Brain microvascular endothelial cell (primary cell): ENCODE results near the gene AFG1L.

Source experiments
- DNase-seq: peaks from one replicate; pipeline ENCODE4 v3.0.0-alpha.2; 2020
- H3K27ac ChIP-seq: fragments of 250-450 bp; sonication (Bioruptor Pico); 2 replicates; pipeline ENCODE4 v1.5.1; 2020; ENCODE audit warnings: mild to moderate bottlenecking, moderate library complexity
- H3K27me3 ChIP-seq: fragments of 250-450 bp; sonication (Bioruptor Pico); replicated peaks from 2 replicates; pipeline ENCODE4 v1.5.1; 2020; ENCODE audit warnings: mild to moderate bottlenecking
- H3K36me3 ChIP-seq: fragments of 250-450 bp; sonication (Bioruptor Pico); replicated peaks from 2 replicates; pipeline ENCODE4 v1.5.1; 2020; ENCODE audit warnings: mild to moderate bottlenecking
- H3K4me3 ChIP-seq: 2 replicates; pipeline ENCODE4 v1.5.1; 2011; ENCODE audit warnings: low read depth, mild to moderate bottlenecking, control low read depth, low read length, moderate library complexity
- in situ Hi-C: cut with HindIII; loops from 2 replicates; pipeline ENCODE4 v1.10.0; 2017; ENCODE audit warnings: low sequenced_read_pairs, low pct_ligation_motif_present
- TF ChIP-seq, protein P1 (sequence below): IDR thresholded peaks from 2 replicates; pipeline ENCODE4 v1.5.1; 2011; ENCODE audit warnings: low read depth, mild to moderate bottlenecking, moderate library complexity, low read length, control low read depth, inconsistent platforms; ENCODE audit errors: missing control alignments

Gene AFG1L

DNA sequence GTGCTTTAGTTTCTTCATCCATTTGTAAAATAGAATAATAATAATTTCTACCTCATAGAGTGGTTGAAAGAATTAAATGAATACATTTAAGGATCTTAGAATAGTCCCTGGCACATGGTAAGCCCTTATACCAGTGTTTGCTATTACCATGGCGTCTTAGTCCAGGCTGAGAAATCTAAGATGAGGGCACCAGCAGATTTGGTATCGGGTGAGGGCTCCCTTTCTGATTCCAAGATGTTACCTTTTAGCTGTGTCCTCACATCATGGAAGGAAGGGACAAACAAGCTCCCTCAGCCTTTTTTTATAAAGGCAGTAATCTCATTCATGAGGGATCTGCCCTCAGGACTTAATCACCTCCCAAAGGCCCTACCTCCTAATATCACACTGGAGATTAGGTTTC lies 141.9 kb downstream of the AFG1L start:
- no peaks in the 10 kb centered on the region for H3K27me3 ChIP-seq
- no peak for DNase-seq
- in situ Hi-C loops = no loop called here
- no peaks in the 10 kb centered on the region for H3K36me3 ChIP-seq
- H3K4me3 ChIP-seq = no peak overlapping the region
- TF ChIP-seq, protein P1, sequence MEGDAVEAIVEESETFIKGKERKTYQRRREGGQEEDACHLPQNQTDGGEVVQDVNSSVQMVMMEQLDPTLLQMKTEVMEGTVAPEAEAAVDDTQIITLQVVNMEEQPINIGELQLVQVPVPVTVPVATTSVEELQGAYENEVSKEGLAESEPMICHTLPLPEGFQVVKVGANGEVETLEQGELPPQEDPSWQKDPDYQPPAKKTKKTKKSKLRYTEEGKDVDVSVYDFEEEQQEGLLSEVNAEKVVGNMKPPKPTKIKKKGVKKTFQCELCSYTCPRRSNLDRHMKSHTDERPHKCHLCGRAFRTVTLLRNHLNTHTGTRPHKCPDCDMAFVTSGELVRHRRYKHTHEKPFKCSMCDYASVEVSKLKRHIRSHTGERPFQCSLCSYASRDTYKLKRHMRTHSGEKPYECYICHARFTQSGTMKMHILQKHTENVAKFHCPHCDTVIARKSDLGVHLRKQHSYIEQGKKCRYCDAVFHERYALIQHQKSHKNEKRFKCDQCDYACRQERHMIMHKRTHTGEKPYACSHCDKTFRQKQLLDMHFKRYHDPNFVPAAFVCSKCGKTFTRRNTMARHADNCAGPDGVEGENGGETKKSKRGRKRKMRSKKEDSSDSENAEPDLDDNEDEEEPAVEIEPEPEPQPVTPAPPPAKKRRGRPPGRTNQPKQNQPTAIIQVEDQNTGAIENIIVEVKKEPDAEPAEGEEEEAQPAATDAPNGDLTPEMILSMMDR = no peak
- no peak overlapping the region for H3K27ac ChIP-seq

DNA sequence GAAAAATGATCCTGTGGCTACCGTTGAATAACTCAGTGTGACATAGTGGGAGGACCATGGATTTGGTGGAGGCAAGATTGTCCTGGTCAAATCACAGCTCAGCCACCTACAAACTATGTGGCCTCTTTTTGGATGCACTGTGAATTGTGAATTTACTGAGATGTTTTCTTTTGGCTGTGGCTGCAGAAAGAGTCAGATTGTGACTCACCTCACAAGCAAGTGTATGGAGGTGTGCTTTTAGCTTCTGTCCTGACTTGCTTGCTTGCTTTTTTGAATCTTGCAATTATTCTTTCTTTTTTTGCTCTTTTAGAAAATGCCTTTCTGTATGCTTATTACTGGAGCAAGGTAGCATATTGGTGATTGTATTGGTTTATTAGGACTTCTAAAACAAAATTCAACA lies 143.0 kb downstream of the AFG1L start:
- DNase-seq = no peak
- no peaks in the 10 kb centered on the region for H3K36me3 ChIP-seq
- no peaks in the 10 kb centered on the region for H3K27me3 ChIP-seq
- H3K27ac ChIP-seq = no peak overlapping the region
- H3K4me3 ChIP-seq = no peak overlapping the region
- TF ChIP-seq, protein P1 = no peak
- in situ Hi-C loops = no loop called here

DNA sequence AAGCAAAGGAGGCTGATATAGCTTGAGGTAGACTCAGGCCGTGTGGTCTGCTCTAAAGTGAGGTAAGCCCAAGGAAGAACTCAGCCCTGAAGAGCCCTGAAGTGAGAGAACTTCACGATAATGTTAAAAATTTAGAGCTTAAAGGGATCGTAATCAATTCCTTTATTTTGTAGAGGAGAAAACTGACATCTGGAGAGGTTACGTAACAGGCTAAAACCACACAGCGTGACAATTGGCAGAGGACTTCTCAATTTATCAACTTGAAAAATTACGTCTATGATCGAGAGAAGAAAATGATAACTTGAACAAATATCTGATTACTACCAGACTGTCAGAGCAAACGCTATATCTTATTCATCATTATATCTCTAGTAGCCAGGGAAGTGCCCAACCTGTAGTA lies 144.1 kb downstream of the AFG1L start:
- DNase-seq = no peak
- in situ Hi-C loops = no loop called here
- H3K4me3 ChIP-seq = no peak overlapping the region

DNA sequence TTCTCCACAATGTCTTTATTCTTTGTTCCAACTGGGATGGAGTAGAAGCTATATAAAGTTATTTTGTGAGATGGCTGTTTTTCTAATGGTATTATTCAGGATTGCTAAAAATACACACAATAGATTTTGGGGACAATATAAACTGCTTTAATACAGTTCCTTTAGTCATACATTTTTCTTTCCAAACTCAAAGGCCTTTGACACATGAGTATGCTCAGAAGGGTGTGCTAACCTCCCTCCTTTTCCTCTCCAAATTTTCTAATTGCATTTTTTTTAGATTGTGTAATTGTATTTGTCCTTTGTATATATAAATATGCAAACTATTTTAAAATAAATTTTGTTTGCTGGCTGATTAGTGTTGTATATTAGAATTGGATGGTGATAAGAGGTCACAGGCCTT lies 146.3 kb downstream of the AFG1L start:
- in situ Hi-C loops = no loop called here
- Histone ChIP-seq H3K27ac (no peak overlapping the region), H3K4me3 (no peak overlapping the region), H3K36me3 (no peaks in the 10 kb centered on the region), H3K27me3 (no peaks in the 10 kb centered on the region)
- DNase-seq = no peak
- TF ChIP-seq, protein P1 = no peak

More for the DNA sequence above, 144.1 kb downstream of the AFG1L start:
- Histone ChIP-seq H3K36me3 (no peaks in the 10 kb centered on the region), H3K27me3 (no peaks in the 10 kb centered on the region), H3K27ac (no peak overlapping the region)
- TF ChIP-seq, protein P1 = no peak

DNA sequence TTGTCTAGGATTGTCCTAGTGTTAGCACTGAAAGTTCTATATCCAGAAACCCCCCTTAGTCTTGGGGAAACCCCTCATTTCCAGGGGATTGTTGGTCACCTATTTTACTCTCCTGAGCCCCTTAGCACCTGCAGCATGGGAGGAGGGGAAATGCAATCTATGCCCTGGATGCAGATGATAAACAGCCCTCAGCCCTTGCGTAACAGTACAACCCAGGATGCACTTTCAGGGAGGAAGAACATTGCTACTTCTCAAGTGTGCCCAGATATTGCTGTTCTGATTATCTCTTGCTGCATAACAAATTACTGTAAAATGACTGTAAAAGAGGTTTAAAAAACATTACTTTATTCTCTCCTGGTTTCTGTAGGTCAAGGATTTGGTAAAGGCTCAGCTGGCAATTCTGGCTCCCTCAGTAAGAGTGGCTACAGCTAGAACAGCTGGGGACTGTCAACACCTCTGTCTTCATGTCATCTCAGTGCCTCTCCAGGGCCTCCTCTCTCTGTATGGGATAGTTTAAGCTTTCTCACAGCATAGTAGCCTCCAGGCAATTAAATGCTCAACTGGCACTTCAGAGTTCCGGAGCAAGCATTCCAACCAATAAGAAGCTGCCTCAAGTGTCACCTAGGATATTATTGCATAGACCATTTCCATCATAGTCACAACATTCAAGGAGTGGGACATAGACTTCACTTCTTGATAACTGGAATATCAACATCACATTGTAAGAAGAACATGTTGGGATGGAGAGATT lies 148.1 kb downstream of the AFG1L start:
- Histone ChIP-seq H3K27me3 (no peaks in the 10 kb centered on the region), H3K36me3 (no peaks in the 10 kb centered on the region), H3K4me3 (no peak overlapping the region), H3K27ac (no peak overlapping the region)
- in situ Hi-C loops = no loop called here
- DNase-seq = no peak
- TF ChIP-seq, protein P1 = no peak
